ENCODE results near the gene GRK6.

GRCh38 chr5:177434942-177435738 is 8.7 kb downstream of the GRK6 start:
- TF ChIP-seq, protein P1, sequence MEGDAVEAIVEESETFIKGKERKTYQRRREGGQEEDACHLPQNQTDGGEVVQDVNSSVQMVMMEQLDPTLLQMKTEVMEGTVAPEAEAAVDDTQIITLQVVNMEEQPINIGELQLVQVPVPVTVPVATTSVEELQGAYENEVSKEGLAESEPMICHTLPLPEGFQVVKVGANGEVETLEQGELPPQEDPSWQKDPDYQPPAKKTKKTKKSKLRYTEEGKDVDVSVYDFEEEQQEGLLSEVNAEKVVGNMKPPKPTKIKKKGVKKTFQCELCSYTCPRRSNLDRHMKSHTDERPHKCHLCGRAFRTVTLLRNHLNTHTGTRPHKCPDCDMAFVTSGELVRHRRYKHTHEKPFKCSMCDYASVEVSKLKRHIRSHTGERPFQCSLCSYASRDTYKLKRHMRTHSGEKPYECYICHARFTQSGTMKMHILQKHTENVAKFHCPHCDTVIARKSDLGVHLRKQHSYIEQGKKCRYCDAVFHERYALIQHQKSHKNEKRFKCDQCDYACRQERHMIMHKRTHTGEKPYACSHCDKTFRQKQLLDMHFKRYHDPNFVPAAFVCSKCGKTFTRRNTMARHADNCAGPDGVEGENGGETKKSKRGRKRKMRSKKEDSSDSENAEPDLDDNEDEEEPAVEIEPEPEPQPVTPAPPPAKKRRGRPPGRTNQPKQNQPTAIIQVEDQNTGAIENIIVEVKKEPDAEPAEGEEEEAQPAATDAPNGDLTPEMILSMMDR (IDR thresholded peaks at IDR 0.05; ENCODE audit: low read length) = no peak
- no peak for TF ChIP-seq EZH2 (optimal IDR thresholded peaks at IDR 0.05; ENCODE audit: low read depth, low read length)
- TF ChIP-seq EZH2phosphoT487 (IDR thresholded peaks at IDR 0.05; ENCODE audit: low read length) = no peak
